Activated T-cell treated with anti-CD3 and anti-CD28 coated beads, Interleukin-2, amount 50 U/mL, for 4 hours (primary cell): Measurements from ENCODE around the gene GABRQ. TPM values are rescaled to one million over a fixed set of nuclear protein-coding genes. Genes with fewer than 3 reads are reported as not detected.

Experiments
- total RNA-seq, 3 donors: library from RNA; stranded (reverse); gene quantifications; one replicate each; pipeline ENCODE4 v1.2.1, GENCODE V29; 2021

The GABRQ gene
- total RNA-seq, 3 donors from 2014 or later = not detected

Other genes with a start within 250 kb of the GABRQ start
- not detected for gene GABRA3, start 186.6 kb upstream of the GABRQ start, total RNA-seq
- gene MAGEA3, start 60.9 kb downstream of the GABRQ start, total RNA-seq = under 1 TPM in 1 of 3 donors, not detected in 2; 0.16 TPM
- gene CSAG2, start 71.4 kb downstream of the GABRQ start, total RNA-seq = not detected
- gene MAGEA2B, start 76.7 kb downstream of the GABRQ start, total RNA-seq = not detected
- gene CSAG1, start 95.8 kb downstream of the GABRQ start, total RNA-seq = not detected
- gene MAGEA12, start 95.9 kb downstream of the GABRQ start, total RNA-seq = not detected
- not detected for gene MAGEA2, start 115.9 kb downstream of the GABRQ start, total RNA-seq
- gene CSAG3, start 121.3 kb downstream of the GABRQ start, total RNA-seq = not detected
- not detected for gene MAGEA6, start 131.8 kb downstream of the GABRQ start, total RNA-seq
- 1 to 10 TPM; 8.6 to 9.8 (median 9.6) TPM for gene CETN2, start 192.9 kb downstream of the GABRQ start, total RNA-seq
- 10 to 100 TPM; 18.3 to 21.4 (median 18.7) TPM for gene NSDHL, start 193.2 kb downstream of the GABRQ start, total RNA-seq